Measurements from ENCODE around the gene LGALS7.

GRCh38 chr19:38774181-38774950 is 1.0 kb upstream of the LGALS7 start:
- TF ChIP-seq CTCF (IDR thresholded peaks at IDR 0.05) (no peak), POLR2A (IDR thresholded peaks at IDR 0.05) (no peak)

Measured in vagina (tissue), 2 donors.